ENCODE measurements around the gene PILRA. TPM values are rescaled to one million over a fixed set of nuclear protein-coding genes. Genes with fewer than 3 reads are reported as not detected.
"Not testable (repeated sequence)": the region's sequence is repeated elsewhere in the genome, so short reads cannot be mapped to it uniquely, and the experiment has no call there.

PILRA gene
- total RNA-seq, 1 donor from 2014 or later: 25.8 TPM

- Histone ChIP-seq H3K4me1 (peaks cover 0 to 4% of the 10 kb centered on the region in 2 donors), H3K9me3 (no peaks in the 10 kb centered on the region), H3K27ac (no peak overlapping the region), H3K4me3 (no peak overlapping the region), H3K27me3 (no peaks in the 10 kb centered on the region), H3K36me3 (peaks cover 6 to 15% of the 10 kb centered on the region in 2 donors)
- no peak for TF ChIP-seq CTCF (IDR thresholded peaks at IDR 0.05)
- intact Hi-C loops (cut with DNase I): no loop called here
- no peak for DNase-seq (ENCODE audit: low spot score in 2 of 2)
Measured at GRCh38 chr7:100370746-100371145, 2.5 kb upstream of the PILRA start.

- no peak for DNase-seq (ENCODE audit: low spot score in 2 of 2)
- H3K4me3 ChIP-seq: no peak overlapping the region
- no peaks in the 10 kb centered on the region for H3K27me3 ChIP-seq
- H3K36me3 ChIP-seq: peaks cover 6 to 13% of the 10 kb centered on the region in 2 donors
- intact Hi-C loops (cut with DNase I): no loop called here
- no peak for TF ChIP-seq CTCF (IDR thresholded peaks at IDR 0.05)
- peaks cover 0 to 4% of the 10 kb centered on the region in 2 donors for H3K4me1 ChIP-seq
- H3K27ac ChIP-seq: no peak overlapping the region
- H3K9me3 ChIP-seq: no peaks in the 10 kb centered on the region
Measured at GRCh38 chr7:100371561-100372171, 1.6 kb upstream of the PILRA start.

GRCh38 chr7:100372256-100372655 is 1.0 kb upstream of the PILRA start:
- Histone ChIP-seq H3K27ac (peak overlapping the region; percentile 39), H3K36me3 (peaks cover 4 to 7% of the 10 kb centered on the region in 2 donors), H3K4me1 (peaks cover 0 to 4% of the 10 kb centered on the region in 2 donors), H3K4me3 (no peak overlapping the region), H3K27me3 (no peaks in the 10 kb centered on the region), H3K9me3 (no peaks in the 10 kb centered on the region)
- no peak for TF ChIP-seq CTCF (IDR thresholded peaks at IDR 0.05)
- intact Hi-C loops (cut with DNase I): no loop called here
- no peak for DNase-seq (ENCODE audit: low spot score in 2 of 2)

- DNase-seq (ENCODE audit: low spot score in 2 of 2): no peak
- peaks cover 0 to 4% of the 10 kb centered on the region in 2 donors for H3K4me1 ChIP-seq
- H3K36me3 ChIP-seq: peaks cover 0 to 2% of the 10 kb centered on the region in 2 donors
- H3K27me3 ChIP-seq: no peaks in the 10 kb centered on the region
- intact Hi-C loops (cut with DNase I): no loop called here
- no peaks in the 10 kb centered on the region for H3K9me3 ChIP-seq
- H3K4me3 ChIP-seq: no peak overlapping the region
- TF ChIP-seq CTCF (IDR thresholded peaks at IDR 0.05): no peak
- H3K27ac ChIP-seq: peak overlapping the region; percentile 39
Measured at GRCh38 chr7:100372694-100373093, 593 bp upstream of the PILRA start.

GRCh38 chr7:100373870-100374598 is 747 bp downstream of the PILRA start:
- intact Hi-C loops (cut with DNase I); H3K4me1 ChIP-seq; H3K36me3 ChIP-seq; H3K27me3 ChIP-seq; H3K9me3 ChIP-seq; DNase-seq (ENCODE audit: low spot score in 2 of 2): not testable (repeated sequence)
- Histone ChIP-seq H3K4me3 (peak overlapping the region in 1 of 2 donors; percentile 33), H3K27ac (peak overlapping the region in 1 of 2 donors; percentile 45)

- no peak for TF ChIP-seq CTCF (IDR thresholded peaks at IDR 0.05)
- no peaks in the 10 kb centered on the region for H3K27me3 ChIP-seq
- no peak for DNase-seq (ENCODE audit: low spot score in 2 of 2)
- intact Hi-C loops (cut with DNase I): no loop called here
- no peaks in the 10 kb centered on the region for H3K9me3 ChIP-seq
- no peak overlapping the region for H3K27ac ChIP-seq
- no peaks in the 10 kb centered on the region for H3K36me3 ChIP-seq
- peak overlapping the region in 1 of 2 donors; percentile 10 for H3K4me3 ChIP-seq
- peaks cover 0 to 4% of the 10 kb centered on the region in 2 donors for H3K4me1 ChIP-seq
Measured at GRCh38 chr7:100374601-100375000, 1.3 kb downstream of the PILRA start.

Measured in ascending aorta (tissue), 2 donors.